HG02588 (cell line): ENCODE data around the gene TSPAN18.

ENCODE experiments used
- ATAC-seq: cut with Tn5 transposase; IDR thresholded peaks from one replicate; pipeline ENCODE4 v1.9.1; 2021; ENCODE audit warnings: mild to moderate bottlenecking, moderate library complexity; ENCODE audit not compliant: unreplicated experiment

TSPAN18 gene

DNA sequence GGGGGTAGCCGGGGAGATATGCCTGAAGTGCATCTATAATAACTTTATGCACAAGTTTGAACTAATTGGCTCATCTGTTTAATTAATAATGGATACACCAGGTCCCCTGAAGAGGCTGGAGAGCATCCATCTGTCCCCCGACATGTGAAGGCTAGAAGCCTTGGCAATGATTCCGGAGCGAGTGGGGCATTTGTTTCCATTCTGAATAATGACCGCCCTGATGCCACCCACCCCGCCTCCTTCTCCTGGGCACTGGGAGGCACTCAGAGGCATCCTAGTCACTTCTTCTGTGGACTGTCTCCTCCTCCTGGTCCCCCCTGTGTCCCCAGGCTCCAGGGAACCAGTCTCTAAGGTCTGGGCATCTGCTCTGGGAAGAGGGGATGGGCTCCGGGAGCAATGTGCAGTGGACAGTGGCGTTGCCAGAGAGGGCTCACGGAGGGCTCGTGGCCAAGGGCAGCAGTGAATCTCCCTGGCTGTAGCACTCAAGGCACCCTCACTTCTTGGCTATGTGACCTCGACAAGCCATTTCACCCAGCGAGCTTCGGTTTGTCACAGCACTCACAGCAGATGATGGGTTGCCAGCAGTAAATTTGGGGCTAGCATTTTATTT lies 64.7 kb downstream of the TSPAN18 start:
- no peak for ATAC-seq

- ATAC-seq = no peak
Measured at GRCh38 chr11:44792171-44792570, 65.4 kb downstream of the TSPAN18 start.

DNA sequence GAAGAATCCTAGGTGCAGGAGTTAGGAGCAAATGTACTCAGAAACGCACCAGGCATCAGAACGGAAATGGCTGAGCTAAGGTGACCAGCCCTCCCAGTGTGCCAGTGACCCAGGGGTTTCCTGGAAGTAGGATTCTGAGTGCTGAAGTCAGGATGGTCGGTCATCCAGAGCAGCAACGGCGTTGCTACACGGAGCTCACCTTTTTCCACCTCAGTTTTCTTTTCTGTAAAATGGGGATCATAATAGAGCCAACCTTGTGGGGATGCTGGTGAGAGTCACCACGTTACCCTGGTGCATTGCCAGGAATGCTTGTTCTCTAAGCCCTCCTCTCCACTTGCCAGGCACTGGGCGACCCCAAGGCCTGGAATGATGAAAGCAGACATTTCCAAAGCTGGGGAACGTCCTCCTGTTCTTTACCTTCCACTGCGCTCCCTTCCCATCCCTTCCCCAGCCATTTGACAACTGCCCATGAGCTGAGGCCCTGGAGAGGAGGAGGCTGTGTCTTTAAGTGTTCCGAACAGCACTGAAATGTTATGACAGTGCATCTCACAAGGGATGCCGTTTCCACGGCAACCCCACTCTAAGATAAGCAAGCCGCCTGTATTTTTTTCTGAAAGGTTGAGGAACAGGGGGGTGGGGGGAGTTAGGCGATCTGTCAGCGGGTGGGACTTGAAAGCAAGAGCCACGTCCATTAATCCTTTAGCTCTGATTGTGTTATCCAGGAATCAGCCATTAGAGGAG lies 66.8 kb downstream of the TSPAN18 start:
- ATAC-seq = no peak

GRCh38 chr11:44795803-44796535 lies 69.2 kb downstream of the TSPAN18 start:
- ATAC-seq = no peak

GRCh38 chr11:44797051-44797450 lies 70.3 kb downstream of the TSPAN18 start:
- no peak for ATAC-seq

- ATAC-seq = no peak
Measured at GRCh38 chr11:44797886-44798606, 71.3 kb downstream of the TSPAN18 start.

GRCh38 chr11:44798607-44798972 lies 71.8 kb downstream of the TSPAN18 start:
- no peak for ATAC-seq

DNA sequence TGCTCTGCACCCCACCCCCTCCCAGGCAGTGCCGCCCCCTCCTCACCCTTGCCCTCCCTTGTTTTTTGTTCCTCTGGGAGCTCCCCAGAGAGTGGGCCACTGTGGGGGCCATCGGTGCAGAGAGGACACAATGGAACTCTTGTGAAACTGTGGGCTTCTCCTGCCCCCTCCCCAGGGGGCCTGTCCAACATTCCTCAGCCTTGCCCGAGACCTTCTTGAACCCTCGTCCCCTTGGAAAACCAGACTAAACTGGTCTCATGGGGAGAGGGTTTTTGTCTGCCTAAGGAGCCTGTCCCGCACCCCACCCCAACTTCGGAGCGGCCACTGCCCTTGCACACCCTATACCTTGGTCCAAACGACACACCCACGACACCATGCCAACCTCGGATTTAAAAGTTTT lies 72.2 kb downstream of the TSPAN18 start:
- ATAC-seq = no peak

DNA sequence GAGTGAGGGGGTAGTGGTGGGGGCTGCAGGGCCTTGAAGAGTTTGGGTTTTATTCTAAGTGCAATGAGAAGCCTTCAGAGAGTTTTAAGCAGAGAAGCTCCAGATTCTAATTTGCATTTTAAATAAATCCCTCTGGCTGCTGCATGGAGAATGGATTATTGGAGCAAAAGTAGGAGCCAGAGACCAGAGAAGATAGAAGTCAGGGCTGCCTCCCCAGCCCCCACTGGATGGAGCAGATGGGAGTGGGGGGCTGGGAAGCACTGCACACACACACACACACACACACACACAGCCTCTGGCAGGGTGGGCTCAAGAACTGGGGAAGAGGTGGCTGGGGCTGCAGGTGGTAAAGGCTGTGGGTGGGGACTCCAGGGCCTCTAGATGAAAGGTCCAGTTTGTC lies 75.6 kb downstream of the TSPAN18 start:
- no peak for ATAC-seq

- ATAC-seq = no peak
Measured at GRCh38 chr11:44803009-44803408, 76.2 kb downstream of the TSPAN18 start.

- no peak for ATAC-seq
Measured at GRCh38 chr11:44804449-44805437, 78.0 kb downstream of the TSPAN18 start.

DNA sequence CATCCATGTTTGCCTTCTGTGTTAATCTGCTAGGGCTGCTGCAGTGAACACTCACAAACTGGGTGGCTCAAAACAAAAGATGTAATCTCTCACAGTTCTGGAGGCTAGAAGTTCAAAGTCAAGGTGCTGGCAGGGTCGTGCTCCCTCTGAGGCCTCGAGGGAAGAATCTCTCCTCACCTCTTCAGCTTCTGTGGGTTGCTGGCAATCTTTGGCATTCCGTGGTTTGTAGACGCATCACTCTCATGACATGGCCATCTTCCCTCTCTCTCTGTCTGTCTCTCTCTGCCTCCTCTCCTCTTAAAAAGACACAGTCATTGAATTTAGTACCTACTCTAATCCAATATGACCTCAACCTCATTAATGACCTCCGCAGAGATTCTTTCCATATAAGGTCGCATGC lies 78.8 kb downstream of the TSPAN18 start:
- ATAC-seq = no peak

DNA sequence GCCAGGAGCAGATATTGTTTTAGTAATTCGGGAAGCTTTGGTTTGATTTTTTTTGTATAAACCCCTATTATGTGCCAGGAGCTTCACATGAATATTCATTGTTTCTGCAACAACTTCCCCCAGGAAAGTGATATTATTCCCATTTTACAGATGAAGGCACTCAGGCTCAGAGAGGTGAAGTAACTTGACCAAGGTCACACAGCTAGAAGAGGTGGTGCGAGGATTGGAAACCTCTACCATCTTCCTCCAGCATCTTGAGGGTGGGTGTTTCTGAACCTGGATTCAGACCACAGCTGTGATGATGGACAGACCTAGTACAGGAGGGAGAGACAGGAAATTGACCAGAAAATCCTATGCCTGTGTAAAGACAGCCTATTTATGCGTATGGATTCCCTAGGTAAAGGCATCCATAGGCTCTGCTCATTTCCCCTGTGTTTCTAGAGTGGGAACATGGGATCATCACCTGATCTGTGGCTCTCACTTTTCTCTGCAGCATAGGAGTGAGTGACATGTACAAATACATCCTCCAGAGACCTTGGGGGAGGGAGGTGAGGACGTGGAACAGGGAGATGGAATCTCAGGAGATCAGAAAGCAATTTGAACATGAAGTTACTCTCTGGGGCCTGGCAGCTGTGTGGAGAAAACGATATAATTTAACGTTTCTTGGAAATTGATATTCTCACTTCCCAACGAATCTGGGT lies 81.4 kb downstream of the TSPAN18 start:
- ATAC-seq = no peak

DNA sequence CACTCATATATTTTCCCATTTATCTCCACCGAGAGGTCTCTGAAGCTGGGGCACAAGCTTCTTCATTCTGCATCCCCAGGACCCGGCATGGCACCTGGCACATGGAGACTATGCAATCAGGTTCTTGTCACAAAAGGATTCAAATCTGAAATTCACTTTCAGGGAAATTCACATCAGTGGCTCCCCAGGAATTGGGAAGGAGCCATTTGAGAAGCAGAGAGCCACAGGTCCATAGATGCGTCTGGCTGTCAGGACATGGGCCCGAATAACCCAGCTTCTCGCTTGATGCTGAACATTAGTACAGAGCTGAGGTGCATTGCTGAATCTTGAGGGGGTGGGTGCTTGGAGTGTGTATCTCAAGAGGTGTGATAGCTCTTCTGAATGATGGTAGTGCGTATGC lies 82.5 kb downstream of the TSPAN18 start:
- no peak for ATAC-seq

GRCh38 chr11:44811841-44812448 lies 85.2 kb downstream of the TSPAN18 start:
- ATAC-seq = no peak

DNA sequence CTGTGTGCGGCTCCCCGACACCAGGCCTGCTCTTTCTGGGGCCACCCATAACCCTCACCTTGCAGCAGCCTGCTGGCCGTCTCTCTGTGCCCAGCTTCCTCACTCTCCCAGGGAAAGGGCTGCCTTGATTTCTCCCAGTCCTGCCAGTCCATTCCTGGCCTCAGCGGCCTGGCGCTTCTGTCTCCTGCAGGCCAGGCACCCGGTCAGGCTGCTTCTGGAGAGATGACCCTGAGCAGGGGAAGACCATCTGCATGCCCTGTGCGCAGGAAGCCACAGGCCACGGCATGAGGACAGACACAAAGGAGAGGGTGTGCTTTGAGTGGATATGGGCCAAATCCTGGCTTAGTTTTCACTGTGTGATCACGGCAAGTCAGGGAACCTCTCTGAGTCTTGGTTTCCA lies 86.2 kb downstream of the TSPAN18 start:
- ATAC-seq = no peak

DNA sequence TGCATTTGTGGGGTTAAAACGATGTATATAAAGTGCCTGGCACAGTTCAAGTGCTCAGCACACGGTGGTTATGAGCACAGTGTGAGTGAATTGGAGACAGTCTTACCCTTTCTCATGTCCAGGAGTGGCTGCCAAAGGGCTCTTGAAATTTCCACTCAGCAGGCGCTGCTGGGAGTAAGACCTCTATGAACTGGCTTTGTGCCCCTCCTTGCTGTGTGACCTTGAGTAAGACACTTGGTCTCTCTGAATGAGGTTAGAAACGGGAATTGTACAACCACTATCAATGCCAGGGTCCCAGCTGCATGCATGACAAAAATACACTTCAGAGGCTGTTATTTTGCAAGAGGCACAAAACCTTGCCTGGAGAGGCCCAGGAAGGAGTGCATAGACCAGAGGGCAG lies 86.6 kb downstream of the TSPAN18 start:
- ATAC-seq = no peak

GRCh38 chr11:44814881-44815592 lies 88.3 kb downstream of the TSPAN18 start:
- no peak for ATAC-seq
